Fibroblast of skin of scalp (primary cell): ENCODE results near the gene BHMT2.

ENCODE experiments used
- DNase-seq: peaks from one replicate; pipeline ENCODE4 v3.0.0-alpha.2; 2013

The BHMT2 gene

DNA sequence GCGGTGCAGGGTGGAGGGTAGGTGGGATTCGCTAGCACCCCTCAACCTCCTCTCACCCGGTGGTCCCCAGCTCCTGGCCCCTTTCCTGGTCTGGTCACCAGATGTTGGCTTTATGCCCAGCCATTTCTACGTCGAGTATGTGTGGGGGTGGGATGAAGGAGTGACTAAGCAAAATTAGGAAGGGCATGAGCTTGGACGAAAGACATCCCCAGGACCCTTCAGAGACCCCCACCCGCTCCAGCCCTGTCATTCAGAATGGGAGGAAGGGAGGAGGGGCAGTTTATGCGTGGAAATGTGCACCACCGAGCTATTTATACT is 742 bp downstream of the BHMT2 start:
- peak; percentile 44 for DNase-seq

- DNase-seq = peak; percentile 49
Measured at GRCh38 chr5:79074641-79075040, 5.1 kb downstream of the BHMT2 start.

DNA sequence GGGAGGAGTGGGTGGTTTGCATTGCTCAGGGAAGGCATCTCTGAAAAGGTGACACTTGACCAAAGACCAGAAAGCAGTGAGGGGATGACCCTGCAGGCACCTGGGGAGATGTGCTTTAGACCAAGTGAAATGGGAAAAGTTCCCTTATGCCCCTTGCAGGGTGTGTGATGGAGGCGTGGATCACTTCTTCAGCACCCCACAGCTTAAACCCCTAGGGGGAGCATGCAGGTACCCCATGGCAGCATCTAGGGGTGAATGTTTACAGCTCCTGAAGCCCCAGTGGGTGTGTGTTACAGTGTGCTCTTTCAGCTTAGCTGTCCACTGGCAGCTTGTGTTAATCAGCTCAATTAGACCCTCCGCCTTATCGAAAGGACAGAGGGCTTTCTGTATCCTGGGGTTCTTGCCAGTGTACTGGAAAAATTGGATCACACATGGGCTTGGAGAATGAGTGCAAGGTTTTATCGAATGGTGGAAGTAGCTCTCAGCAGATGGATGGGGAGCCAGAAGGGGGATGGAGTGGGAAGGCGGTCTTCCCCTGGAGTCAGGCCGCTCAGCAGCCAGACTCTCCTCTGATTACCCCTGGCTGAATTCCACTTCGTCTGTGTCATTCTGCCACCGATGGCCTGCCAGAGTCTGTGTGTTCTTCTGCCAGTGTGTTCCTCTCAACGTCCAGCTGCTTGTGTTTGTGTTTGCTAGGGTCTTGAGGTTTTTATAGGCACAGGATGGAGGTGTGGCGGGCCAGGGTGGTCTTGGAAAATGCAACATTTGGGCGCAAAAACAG is 6.3 kb downstream of the BHMT2 start:
- DNase-seq = no peak

DNA sequence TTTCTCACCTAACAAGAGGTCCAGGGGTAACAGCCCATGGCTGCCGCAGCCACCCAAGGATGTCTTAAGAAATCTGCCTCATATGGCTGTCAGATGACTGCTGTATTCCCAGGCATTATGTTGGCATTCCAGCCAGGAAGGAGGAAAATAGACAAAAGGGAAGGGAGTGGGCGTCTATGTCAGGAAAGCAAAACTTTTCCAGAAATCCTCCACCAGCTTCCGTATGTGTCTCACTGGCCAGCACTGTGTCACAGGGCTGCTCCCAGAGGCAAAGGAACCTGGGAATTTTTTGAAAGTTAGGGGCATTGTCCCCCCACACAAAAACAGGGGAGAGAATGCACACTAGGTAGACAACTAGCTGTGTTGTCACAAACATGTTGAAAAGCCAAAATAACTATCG is 7.3 kb downstream of the BHMT2 start:
- DNase-seq = no peak

- DNase-seq = no peak
Measured at GRCh38 chr5:79077680-79078365, 8.3 kb downstream of the BHMT2 start.

DNA sequence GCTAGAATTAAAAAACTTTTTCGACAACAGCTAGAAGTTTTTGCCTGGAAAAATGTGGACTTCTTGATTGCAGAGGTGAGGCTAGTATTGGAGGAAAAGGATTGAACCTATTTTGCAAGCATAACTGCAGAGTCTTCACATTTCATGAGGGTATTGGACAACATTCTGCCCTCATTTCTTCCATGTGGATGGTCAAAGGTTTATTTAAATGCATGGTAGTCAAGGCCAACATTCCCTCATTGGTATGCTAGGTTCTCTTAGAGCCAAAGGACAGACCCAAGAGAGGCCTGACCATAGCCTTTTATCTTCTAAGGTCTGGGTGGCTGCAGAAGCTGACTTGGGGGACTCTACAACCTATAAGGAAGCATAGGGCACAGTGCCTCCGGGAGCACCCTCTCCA is 11.2 kb downstream of the BHMT2 start:
- DNase-seq = no peak

GRCh38 chr5:79081779-79082178 is 12.2 kb downstream of the BHMT2 start:
- peak; percentile 12 for DNase-seq

GRCh38 chr5:79086116-79086515 is 16.5 kb downstream of the BHMT2 start:
- no peak for DNase-seq

- DNase-seq = no peak
Measured at GRCh38 chr5:79088507-79088906, 18.9 kb downstream of the BHMT2 start.

DNA sequence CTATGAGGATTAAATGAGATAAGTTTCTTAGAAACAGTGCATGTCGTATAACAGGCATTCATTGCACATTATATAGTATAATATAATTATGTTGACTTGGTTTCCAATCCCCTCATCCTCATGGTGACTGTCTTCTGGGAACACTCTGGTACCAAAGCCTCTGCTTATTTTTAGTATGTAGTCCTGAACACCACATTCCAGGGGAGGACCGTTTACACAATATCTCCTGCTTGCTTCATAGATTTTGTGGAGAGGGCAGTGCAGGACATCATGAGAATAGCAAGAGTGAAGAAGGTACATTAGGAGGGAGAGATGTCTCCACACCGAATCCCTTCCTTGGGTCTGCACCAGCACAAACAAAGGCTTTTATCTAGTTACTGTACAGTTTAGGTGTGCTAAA is 21.5 kb downstream of the BHMT2 start:
- no peak for DNase-seq

- no peak for DNase-seq
Measured at GRCh38 chr5:79093762-79094161, 24.2 kb downstream of the BHMT2 start.

DNA sequence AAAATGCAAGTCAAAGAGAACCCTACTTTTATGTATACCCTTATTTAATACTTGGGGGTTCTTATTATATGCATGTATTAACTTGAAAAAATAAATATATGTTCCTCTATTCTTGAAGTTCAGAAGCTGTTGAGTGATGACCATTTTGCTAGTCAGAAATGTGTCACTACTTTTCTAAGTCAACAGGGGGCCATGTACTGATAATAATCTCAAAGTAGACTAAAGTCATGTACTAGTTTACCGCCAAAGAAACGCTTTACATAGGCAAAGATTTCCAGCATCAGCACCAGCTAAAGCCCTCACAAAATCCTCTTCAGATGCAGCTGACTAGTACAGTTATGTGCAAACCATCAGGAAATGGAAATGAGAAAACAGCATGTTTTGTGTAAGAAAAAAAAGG is 36.3 kb downstream of the BHMT2 start:
- DNase-seq = no peak

DNA sequence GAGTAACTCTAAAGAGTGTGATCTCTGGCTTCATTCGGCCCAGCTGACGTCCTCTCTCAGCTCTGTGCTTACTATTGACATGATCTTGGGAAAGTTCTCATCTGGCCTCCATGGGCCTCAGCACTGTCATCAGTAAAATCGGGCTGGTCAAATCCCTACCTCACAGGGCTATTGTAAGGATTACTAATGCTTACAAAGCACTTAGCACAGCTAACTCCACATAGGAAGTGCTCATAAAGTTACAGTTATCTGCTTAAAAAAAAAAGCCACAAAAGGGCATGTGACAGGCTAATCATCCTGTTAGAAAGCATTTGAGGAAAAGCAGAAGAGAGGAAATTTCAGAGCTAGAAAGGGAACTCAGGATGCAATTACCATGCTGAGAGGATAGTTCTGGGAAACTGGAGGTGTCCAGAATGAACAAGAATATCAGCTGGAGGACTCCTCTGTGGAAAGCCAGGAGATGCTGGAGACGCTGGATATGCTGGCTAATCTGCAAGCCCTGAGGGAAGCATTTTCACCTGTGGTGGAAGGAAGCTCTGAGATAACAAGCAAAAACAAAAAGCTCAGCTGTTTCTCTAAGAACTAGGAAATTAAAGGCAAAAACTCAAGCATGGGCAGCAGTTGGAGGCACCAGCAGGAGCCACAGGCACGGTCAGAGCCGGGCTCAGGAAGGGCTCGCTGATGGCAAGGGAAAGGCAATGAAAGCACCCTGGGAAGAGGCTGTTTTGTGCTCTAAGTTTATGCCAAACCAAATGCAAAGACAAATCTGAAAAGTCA is 37.6 kb downstream of the BHMT2 start:
- no peak for DNase-seq

DNA sequence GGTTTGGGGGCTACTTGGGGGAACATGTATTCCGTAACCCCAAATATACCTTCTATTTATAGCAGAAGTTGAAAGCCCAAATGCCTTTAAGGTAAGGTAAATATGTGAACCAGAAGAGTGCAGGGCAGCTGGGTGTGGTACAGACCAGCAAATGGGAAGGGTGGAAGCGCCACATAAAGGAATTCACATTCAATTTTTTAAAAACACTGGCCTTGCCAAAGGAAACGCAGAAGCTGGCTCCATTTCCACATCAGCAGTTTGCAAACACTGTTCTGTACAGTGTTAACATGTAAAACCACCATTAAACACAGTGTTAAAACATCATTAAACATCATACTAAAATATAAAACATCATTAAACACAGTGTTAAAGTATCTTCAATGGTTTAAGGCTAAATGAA is 38.5 kb downstream of the BHMT2 start:
- DNase-seq = no peak

DNA sequence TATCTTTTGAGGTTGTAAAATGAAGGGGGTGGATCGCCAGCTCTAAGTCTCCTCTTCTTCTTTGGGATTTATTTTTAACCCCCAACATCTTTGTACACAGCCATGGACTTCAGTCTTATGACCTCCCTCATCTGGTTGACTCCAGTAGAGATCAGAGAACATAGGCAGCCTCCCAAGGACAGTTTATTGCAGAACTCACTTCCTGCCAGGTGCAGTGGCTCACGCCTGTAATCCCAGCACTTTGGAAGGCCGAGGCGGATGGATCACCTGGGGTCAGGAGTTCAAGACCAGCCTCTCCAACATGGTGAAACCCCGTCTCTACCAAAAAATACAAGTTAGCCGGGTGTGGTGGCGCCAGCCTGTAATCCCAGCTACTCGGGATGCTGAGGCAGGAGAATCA is 39.2 kb downstream of the BHMT2 start:
- DNase-seq = no peak

GRCh38 chr5:79109527-79110492 is 40.2 kb downstream of the BHMT2 start:
- DNase-seq = no peak

- no peak for DNase-seq
Measured at GRCh38 chr5:79111387-79111959, 41.9 kb downstream of the BHMT2 start, which contains the start of gene BHMT. Gene BHMT, plus strand, starts transcription at chr5:79111809. Its CDS starts 77 bp downstream, at chr5:79111886.

- no peak for DNase-seq
Measured at GRCh38 chr5:79111960-79112702, 42.6 kb downstream of the BHMT2 start.

- no peak for DNase-seq
Measured at GRCh38 chr5:79112703-79113058, 43.1 kb downstream of the BHMT2 start.

DNA sequence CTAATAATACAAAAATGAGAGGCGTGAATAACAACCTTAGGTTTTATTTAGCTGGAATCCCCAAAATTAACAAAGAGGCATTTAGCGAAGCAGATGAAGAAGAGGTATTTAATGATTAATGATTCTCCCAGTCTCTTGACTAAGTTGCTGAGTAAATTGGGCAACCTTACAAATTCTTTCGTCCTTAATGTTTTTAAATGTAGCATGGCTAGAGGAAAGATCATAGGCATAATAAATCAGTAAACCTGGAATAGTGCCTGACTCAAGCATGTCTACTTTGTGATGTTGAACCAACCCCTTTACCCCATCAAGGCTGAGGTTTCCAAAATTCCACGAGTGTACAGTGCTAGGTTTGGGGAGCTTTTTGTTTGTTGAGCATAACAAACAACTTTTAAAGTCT is 49.9 kb downstream of the BHMT2 start:
- no peak for DNase-seq

- DNase-seq = no peak
Measured at GRCh38 chr5:79120221-79120620, 50.7 kb downstream of the BHMT2 start.
